GM18502 (cell line): ENCODE results near the gene TMEM63A.
"Not testable (repeated sequence)": the region's sequence is repeated elsewhere in the genome, so short reads cannot be mapped to it uniquely, and the experiment has no call there.

Experiments used
- ATAC-seq: cut with Tn5 transposase; IDR thresholded peaks from one replicate; pipeline ENCODE4 v1.9.1; 2021; ENCODE audit warnings: mild to moderate bottlenecking; ENCODE audit not compliant: unreplicated experiment, poor library complexity

The TMEM63A gene

DNA sequence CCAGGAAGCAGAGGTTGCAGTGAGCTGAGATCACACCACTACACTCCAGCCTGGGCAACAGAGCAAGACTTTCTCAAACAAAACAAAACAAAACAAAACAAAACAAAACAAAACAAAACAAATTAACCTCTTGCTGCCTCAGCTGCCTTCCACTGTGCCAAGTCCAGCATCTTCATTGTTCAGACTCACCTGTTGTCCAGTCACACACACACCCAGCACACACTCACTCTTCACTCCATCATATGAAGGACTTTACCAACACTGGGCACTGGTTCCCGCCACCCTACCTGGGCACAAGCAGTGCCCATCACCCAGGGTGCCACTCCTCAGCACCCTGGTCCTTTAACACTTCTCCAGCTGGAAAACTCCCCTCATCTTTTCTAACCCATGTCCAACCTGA lies 27.3 kb upstream of the TMEM63A start:
- no peak for ATAC-seq

GRCh38 chr1:225908773-225909172 lies 26.6 kb upstream of the TMEM63A start:
- no peak for ATAC-seq

DNA sequence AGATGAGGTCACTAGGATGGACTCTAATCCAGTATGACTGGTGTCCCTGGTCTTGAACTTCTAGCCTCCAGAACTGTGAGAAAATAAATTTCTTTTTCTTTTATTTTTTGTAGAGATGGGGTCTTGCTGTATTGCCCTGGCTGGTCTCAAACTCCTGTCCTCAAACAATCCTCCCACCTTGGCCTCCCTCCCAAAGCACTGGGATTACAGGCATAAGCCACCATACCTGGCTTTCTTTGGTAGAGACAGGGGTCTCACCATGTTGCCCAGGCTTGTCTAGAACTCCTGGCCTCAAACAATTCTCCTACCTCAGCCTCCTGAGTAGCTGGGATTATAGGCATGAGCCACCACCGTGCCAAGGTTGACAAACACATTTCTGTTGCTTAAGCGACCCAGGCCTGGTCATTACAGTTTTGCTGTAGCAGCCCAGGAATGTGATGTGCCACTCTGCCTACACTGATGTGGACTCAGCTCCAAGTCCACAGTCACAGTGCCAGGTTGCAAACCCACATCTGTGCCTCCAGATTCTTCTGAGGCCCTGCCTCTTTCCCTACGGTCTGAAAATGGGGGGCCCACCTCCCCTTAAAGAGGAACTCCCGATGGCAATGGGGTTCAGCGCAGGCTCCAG lies 25.9 kb upstream of the TMEM63A start:
- ATAC-seq, result no peak

DNA sequence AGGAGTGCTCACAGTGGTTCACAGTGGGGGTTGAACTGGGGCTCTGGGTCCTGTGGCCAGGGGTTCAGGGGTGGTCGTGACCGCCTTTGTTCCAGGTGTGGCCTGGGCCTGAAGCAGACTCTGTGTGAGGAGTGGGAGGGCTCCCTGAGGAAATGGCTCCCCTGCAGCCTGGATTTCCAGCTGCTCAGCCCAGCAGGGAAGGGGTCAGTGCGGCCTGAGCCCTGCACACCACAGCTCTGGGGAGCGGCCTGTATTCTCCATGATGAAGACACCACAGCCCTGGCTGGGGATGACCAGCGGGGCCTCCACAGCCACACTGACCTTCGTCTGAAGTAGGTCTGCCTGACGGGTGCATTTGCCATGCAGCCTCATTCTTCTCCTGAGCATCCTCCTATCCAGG lies 25.2 kb upstream of the TMEM63A start:
- no peak for ATAC-seq

- ATAC-seq, result no peak
Observed at GRCh38 chr1:225906467-225906866, 24.3 kb upstream of the TMEM63A start.

- ATAC-seq, result no peak
Observed at GRCh38 chr1:225903623-225904022, 21.4 kb upstream of the TMEM63A start.

DNA sequence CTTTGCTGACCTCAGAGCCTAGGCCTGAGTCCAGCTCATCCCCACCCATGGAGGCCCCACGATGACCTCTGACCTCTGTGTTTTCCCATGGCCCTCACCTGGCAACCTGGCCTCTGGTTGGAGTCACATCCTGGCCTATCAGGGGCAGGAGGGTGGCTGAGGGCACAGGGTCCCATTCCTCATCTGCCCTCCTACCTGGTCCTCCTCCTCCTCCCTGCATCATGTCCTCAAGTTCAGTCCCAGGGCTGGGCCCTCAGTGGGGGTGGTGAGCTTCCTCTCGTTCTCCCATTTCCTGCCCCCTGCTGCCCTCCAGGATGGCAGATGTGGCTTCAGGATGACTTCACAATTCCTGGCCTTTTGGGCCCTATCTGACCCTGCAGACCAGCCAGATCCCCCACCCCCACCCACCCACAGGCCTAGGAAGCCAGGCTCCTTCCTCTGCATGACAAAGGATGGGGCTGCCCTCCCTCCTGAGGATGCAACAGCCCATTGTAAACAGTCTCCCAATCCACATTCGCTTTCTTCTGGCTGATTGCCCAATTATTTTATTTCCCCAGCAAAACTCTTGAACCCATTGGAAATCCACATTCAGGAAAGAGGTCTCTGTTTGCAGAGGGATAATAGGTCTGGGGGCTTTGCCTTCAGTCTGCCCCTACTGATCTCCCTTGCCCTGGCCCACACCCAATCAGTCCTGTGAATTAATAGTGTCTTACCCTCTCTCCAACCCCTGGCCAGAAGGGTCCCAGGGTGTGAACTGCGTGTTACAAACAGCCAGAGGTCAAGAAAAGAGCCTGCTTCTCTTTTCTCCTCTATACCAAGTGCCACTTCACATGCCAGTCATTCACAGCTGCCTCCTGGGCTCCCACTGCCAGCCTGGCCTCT lies 17.1 kb upstream of the TMEM63A start:
- ATAC-seq, result no peak

- ATAC-seq, result no peak
Observed at GRCh38 chr1:225897595-225898514, 15.7 kb upstream of the TMEM63A start.

DNA sequence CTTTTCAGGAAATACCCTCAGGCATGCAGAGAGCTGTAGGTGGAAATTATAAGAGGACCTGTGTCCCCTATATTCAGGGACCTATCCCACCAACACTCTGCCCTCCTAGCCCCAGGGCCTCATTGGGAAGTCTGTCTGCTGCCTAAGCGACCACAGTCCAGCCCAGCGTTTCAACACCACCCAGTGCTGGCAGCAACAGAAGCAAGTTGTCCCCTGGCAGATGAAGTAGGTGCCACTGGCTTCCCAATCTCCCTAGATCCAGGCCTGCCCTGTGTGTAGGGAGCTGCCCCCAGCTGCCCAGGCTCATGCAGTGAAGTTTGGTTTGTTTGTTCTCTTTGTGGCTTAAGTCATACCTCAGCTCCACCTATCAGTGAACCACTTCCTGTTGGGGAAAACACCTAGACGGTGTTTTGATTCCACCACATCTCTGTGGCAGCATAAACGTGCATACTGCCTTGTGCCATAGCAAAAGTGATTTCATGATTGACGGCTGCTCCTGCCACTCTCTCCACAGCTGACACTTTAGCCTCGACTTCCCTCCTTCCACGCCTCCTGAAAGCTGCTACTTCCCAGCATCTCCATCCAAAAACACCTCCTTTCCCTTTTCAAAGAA lies 14.9 kb upstream of the TMEM63A start:
- peak; percentile 100 for ATAC-seq

DNA sequence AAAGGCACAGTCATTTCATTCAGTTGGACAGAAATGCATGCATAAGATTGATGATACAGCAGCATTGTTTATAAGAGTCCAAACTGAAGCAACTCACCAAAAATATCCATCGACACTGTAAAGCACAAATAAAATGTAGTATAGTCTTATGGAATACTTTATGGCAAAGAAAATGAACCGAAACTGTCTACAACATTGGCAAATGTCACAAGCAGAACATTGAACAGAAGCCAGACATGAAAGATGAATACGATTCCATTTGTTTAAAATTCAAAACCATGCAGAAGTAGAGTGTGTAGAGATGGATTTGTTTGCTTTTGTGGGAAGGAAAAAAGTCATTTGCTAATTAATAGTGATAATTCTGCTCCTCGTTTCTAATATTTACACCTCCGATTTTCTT lies 14.3 kb upstream of the TMEM63A start:
- no peak for ATAC-seq

- ATAC-seq, result no peak
Observed at GRCh38 chr1:225892307-225892706, 10.1 kb upstream of the TMEM63A start.

DNA sequence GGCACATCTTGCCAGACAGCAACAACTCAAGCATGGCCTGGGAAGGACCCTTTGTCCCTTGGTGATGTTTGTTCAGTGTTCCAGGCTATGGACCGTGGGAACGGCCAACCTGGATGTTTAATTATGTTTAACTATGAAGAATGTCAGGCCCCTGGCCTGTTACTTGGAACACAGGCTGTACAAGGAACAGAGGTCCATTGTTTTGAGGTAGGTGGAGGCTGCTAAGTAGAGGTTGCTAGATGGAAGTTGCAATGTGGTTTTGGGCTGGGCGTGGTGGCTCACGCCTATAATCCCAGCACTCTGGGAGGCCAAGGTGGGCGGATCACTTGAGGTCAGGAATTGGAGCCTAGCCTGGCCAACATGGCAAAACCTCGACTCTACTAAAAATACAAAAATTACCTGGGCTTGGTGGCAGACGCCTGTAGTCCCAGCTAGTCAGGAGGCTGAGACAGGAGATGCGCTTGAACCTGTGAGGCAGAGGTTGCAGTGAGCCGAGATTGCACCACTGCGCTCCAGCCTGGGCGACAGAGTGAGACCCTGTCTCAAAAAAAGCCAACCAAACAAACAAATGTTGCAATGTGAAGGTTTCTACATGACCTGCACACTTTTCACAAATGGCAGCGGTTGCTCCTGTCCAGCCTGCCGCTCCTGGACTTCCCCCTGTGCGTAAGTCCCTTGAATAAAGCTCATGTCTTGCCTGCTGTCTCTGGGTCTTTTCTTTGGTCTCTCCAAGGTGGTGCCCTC lies 9.2 kb upstream of the TMEM63A start:
- ATAC-seq, result no peak

GRCh38 chr1:225890346-225891228 lies 8.4 kb upstream of the TMEM63A start:
- no peak for ATAC-seq

GRCh38 chr1:225889743-225890142 lies 7.6 kb upstream of the TMEM63A start:
- no peak for ATAC-seq

DNA sequence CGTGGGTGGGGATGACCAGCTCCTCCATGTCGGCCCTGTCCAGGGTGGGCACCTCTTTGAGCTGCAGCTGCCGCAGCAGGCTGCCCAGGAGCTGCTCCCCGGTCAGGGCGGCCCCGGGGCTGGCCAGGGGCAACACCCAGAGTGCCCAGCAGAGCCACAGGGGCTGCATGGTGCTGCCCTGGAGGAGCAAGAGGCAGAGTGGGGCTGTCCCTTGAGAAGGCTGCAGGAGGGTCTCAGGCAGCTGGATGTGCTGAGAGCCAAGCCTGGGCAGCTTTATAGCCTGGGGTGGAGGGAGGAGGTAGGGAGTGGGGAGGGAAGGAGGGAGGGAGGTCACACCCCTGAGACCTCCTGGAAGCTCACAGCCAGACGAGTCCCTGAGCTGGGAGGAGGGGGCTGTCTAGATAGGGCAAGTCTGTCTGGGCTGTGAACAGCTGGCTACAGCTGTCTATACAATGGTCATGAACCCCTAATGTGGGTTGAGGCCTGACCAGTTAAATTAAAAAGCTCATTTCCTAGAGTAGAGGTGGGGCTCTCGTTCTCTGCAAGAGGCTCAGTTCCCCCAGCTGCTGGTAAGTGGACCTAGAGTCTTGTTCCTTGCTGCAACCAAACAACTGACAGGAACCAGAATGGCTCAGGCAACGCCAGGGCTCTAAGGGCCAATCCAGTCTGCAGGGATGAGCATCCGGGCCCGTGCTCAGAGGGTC lies 6.9 kb upstream of the TMEM63A start, which contains the start of gene LEFTY1:
Gene LEFTY1, minus strand, starts transcription at position 249 of the 704 bp plus-strand sequence. Its CDS starts 80 bp downstream, at position 169.
- no peak for ATAC-seq

GRCh38 chr1:225888289-225888897 lies 6.2 kb upstream of the TMEM63A start:
- ATAC-seq, result no peak

- not testable (repeated sequence) for ATAC-seq
Observed at GRCh38 chr1:225887554-225888288, 5.5 kb upstream of the TMEM63A start.
